Dermis microvascular lymphatic vessel endothelial cell (primary cell): ENCODE measurements around the gene PRKAR1A. TPM values are rescaled to one million over a fixed set of nuclear protein-coding genes. Genes with fewer than 3 reads are reported as not detected.

ENCODE experiments used
- DNase-seq, 2 donors: peaks; one replicate each; pipeline versions ENCODE4 v3.0.0 to v3.0.0-alpha.2; 2010; ENCODE audit warnings: low read depth in 2 of 2
- total RNA-seq: library from RNA; depleted of rRNA; stranded (reverse); fragments of >200 nt; gene quantifications from 2 replicates; pipeline ENCODE4 v1.2.1, GENCODE V29; 2014

PRKAR1A gene
- total RNA-seq, 1 donor from 2014 or later = 272 TPM

DNA sequence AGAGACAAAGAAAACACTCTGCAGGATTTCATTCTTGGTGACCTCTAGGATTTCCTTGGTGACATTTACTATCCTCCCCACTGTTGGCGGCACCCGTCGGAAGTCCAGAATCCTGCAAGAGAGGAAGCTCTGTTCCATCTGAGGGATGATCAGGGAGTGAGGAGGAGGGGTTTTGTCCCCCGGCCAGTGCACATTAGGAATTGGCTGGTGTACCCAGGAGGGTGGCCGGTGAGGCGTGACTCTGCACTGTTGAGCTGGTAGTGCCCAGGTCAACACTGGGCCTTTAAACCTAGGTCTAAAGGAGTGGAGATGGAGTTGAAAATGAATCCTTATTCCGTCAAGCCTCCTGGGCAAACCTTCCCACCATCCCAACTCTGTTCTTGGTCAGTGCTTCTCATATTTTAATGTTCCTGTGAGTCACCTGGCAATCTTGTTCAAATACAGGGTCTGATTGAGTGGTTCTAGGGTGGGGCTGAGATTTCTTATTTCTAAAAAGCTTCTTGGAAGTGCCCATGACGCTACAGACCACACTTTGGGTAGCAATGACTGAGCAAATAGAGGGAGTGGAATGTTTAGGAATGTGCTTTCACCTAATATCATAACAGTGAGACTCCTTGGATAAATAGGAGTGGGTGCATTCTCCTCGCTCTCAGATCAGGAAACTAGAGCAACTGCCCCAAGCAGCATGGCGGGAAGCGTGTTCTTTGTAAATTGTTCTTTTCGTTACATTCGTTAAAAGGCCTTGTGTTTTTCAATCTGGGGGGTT is 30.7 kb downstream of the PRKAR1A start:
- DNase-seq = no peak

DNA sequence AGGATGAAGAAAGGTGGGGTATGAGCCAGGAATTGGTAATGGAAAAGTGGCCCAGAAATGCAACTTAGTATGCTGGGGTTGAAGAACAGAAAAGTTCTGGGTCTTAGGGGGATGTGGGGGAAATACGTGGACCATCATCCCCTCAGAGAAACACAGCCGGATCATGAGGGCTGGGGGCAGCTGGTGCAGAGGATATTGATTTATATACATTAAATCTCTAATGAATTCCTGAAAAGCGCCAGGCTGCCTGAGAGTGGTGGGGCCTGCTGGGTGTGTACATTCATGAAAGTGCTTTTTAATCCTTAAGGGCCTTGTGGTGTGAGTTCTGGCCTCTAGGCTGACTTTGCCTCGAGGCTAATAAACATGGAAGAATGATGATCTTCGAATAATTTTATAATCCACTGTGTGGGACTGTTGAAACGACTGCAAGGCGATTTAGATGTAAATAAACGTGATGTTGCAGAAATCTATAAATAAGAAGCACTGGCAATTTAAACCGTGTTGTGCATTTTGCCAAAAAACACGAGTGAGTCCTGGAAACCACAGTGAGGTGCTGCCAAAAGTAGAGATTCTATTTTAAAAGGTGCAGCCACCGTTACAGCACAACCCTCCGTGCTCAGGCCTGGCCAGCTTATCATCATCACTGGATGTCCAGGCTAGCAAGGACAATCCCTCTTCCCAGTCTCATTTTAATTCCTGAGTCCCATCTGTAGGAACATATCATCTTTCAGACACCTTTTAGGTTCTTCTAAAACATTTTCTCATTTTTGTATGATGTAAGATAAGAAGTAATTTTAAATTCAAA is 32.1 kb downstream of the PRKAR1A start:
- DNase-seq = no peak

DNA sequence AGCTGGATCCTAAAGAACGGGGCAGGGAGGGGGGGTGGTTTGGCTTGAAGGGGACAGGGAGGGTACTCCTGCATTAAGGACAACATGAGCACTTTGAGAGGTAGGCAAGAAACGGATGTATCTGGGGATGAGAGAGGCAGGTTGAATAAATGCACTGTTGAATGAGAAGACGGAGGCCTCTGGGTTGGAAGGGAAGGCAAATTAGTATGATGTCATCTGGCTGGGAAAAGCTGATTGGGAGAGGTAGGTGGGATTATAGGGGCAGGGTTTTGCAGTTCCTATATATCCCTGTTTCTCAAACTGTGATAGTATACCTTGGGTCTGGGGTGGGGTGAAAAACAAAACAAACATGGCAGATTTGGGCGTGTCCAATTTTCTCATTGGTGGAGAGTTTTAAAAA is 44.3 kb downstream of the PRKAR1A start:
- no peak for DNase-seq

DNA sequence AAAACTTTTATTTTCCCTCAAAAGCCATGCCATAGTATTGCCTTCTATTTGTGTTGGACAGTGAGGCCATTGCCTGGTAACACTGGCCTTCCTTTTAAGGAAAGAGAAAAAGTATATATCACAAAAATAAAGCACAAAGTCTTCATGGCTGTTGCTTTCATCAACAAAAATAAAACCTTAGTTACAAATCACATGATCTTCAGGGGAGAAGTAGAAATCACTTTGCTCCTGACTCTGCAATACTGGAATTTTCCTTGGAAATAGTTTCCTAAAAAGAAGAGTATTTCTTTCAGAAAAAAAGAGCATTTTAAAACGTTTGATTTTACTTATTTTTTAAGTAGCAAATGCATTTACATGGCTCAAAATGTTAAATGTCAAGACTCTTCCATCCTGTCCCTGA is 47.1 kb downstream of the PRKAR1A start:
- no peak for DNase-seq

DNA sequence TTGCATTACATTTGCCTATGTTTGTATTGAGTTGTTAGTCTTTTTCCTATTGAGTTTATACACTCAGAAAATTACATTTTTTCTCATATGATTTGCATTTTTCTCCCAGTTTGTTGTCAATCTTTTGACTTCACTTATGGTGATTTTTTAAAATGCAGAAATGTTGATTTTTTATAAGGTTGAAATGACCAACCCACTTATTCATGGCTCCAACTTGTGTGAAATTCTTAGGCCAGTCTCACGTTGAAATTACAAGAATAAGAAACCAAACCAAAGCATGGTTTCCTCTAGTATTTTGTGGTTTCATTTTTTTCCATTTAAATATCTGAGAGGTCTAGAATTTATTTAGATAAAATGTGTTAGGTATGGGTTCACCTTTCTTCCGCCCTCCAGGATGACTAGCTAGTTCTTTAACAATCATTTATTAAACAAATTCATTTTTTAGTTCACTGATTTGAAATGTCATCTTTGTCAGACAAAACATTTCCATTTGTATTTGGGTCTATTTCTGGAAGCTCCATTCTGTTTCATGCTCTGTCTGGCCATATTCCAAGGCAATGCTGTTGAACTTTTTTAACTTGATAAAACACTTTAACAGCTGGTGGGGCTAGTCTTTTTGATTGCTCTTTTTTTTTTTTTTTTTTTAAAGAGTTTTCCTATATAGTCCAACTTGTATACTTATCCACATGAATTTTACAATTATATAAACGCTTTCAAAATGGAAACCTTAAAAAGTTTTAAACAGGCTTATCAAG is 48.9 kb downstream of the PRKAR1A start:
- no peak for DNase-seq

DNA sequence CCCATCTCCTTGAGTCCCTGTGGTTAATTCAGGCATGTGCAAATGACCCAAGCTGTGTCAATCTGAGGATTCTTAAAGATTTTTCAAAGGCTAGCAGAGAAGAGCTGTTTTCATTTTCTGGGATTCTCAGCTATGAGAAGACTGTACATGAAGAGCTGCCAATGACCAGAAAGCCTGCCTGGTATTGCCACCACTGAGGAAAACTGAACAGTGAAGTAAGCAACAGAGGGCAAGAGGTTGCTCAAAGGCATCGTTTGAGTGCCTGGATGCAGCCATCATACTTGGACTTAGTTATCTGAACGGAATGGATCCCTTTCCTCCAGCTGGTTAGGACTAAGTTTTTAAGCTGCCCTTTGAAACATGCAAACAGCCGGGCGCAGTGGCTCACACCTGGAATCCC is 50.5 kb downstream of the PRKAR1A start:
- DNase-seq = no peak

DNA sequence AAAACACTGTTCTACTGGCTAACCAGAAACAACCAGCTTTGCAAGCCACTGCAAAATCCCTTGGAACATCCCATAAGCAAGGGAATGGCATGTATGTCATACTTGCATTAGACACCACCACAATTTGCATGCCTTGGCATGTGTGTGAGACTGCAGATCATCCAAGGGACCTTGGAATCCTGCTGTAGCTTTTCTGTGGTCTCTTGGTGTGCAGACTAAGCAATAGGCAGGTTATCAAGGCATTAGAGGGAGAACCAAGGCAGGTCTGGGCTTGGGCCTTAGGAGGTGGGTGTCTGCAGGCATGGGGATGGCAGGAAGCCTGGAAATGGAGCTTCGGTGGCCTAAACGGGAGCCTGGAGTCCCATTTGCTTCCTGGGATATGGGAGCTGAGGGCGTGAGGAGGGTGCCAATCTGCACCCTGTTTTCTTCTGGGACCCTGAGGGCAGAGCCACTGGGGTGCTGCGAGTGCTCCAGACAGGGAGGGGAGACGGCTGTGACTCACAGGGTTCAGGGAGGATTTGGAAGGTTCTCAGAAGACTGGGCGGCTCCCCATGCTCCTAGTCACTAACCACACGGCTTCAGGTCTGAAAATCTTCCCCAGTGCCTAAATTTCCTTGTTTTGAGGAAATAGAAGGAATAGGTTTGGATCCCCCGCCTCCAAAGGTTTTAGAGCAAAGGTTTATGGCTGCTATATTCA is 52.3 kb downstream of the PRKAR1A start:
- DNase-seq = no peak

DNA sequence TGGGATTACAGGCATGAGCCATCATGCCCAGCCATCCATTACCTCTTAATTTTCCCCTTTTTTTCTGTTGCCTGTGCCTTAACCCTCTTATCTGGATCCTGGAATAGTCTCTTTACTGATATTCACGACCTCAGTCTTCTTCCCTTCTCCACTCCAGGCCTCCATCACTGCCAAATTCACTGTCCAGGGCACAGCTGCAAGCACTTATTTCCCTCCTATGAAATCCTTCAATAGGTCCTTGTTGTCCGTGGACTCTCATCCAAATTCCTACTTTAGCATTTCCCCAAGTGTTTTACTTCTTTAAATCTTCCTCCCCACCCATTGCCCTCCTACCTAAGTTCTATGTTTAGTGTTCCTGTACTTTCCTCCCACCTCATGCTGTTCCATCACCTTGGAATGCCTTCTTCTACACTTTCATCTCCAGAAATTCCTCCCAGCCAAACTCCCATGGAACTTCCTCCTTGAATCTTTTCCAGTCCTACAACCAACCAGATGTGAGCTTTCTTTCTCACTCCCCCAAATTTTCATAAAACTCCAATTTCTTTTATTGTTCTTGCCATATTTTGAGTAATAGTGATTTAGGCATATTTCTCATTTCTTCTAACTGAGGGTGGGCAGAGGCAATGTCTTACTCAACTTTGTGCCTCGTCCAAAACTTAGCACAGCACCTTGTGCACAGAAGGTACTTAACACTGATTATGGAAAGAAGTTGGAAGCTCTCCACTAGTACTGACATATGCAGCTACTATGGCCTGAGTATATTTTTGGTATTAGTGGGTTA is 53.6 kb downstream of the PRKAR1A start:
- no peak for DNase-seq

DNA sequence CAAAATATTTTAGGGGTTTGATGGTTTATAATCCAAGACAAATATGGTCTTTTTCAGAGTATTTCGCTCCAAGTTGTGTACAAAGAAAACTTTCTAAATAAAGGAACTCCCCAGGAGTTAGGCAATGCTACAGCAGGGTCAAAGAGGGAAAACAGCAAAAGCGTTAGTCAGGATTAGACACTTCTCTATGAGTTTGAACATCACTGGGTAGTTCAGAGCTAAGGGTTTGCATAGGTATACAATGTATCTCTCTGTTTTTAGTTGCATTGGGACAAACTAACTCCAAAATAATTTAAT is 54.2 kb downstream of the PRKAR1A start:
- no peak for DNase-seq

DNA sequence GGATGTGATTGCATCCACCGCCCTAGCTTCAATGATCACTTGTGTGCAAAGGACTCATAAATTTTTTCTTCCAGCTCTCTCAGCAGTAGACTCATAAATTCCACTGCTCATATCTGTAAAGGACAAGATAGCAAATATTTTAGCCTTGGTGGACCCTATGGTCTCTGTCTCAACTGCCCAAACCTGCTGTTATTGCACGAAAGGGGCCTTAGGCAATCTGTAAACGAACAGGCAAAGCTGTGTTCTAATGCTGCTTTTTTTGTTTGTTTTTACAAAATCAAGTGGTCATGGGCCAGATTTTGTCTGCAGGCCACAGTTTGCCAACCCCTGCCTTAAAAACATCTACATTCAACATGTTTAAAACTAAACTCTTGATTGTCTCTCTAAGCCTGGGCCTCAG is 54.8 kb downstream of the PRKAR1A start:
- DNase-seq = no peak

DNA sequence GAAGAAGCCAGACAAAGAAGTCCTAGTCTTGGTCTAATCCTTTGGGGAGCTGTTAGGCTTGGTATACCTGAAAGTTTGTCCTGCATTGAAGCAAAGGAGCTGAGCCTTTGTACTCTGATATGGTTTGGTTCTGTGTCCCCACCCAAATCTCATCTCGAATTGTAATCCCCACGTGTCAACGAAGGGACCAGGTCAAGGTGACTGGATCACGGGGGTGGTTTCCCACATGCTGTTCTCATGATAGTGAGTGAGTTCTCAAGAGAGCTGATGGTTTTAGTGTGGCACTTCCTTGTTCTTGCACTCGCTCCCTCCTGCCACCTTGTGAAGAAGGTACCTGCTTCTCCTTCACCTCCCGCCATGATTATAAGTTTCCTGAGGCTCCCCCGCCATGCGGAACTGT is 55.4 kb downstream of the PRKAR1A start:
- DNase-seq = no peak

DNA sequence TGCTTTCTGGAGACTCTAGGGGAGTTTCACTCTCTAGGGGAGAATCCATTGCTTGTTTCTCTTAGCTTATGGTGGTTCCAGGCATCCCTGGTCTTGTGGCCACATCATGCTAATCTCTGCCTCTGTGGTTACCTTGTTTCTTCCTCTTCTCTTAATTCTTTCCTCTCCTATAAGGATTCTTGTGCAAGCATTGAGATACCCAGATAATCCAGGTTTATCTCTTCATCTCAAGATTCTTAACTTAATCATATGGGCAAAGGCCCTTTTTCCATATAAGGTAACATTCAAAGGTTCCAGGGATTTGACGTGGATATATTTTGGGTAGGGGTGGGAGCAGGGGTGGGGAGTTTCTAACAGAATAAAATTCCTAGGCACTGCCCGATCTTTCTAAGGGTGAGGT is 56.4 kb downstream of the PRKAR1A start:
- no peak for DNase-seq

DNA sequence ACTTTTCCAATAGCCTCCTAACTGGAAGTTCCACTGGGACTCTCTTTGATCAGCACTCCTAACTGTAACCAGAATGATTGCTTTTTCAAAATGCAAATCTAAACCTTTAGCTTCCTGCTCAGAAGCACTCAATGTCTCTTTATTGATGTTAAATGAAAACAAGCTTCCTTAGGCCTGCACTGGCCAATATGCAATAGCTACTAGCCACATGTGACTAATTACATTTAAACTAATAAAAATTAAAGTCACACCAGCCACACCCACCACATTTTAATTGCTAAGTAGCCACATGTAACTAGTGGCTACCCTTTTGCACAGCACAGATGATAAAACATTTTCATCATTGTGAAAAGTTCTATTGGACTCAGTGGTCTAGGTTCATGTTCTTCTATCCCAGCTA is 57.1 kb downstream of the PRKAR1A start:
- no peak for DNase-seq

DNA sequence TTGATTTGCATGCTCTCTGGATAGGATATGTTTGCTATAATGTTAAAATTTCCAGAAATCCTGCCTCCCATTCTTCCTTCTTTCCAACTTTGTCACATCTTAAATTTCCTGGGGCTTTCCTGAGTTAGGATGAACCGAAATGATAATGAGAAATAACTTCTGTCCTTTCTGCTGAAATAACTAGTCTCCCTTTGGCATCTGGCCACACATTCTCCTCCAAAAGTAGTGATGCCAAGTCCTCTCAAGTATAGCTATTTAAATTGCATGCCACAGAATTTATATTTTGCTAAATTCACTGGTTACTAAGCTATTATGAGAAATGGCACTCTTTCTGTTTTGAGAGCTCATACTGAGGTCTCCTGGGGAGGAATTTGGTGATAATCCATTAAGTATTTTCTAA is 58.3 kb downstream of the PRKAR1A start:
- no peak for DNase-seq

DNA sequence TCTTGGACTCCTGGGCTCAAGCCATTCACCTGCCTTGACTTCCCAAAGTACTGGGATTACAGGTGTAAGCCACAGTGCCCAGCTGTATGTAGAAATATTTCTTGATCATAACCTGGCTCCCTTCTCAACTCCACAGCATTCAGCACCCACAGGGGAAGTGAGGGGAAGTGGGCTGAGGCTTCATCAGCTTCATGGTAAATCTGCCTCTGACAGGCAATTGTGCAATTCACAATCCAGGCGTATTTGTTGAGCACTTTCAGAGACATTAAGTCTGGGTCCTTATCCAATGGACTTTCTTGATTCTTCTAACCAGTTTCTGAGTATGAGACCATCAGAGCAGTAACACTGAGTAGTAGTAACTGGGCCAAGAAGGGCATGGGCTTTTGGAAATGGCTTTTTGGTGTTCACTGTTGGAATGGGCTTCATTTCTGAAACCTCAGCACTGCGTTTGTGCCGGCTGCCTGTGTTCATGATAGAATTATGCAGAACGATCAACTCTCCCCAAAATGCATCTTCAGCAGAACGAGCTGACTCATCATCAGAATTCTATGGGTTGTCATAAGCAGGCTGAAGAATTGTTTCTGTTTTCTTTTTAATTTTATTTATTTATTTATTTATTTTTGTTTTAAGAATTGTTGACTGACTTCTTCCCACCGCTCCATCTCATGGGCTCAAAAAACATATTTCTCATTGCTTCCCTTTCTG is 60.1 kb downstream of the PRKAR1A start:
- DNase-seq = no peak

DNA sequence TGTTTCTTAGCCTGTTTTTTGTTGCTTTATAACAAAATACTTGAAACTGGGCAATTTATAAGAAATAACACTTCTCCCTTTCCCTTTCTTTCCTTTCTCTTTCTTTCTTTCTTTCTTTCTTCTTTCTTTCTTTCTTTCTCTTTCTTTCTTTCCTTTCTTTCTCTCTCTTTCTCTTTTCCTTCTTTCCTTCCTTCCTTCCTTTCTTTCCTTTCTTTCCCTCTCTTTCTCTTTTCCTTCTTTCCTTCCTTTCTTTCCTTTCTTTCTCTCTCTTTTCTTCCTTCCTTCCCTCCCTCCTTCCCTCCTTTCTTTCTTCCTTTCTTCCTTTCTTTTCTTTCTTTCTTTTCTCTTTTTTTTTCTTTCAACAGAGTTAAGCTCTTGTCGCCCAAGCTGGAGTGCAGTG is 61.1 kb downstream of the PRKAR1A start:
- DNase-seq = no peak

DNA sequence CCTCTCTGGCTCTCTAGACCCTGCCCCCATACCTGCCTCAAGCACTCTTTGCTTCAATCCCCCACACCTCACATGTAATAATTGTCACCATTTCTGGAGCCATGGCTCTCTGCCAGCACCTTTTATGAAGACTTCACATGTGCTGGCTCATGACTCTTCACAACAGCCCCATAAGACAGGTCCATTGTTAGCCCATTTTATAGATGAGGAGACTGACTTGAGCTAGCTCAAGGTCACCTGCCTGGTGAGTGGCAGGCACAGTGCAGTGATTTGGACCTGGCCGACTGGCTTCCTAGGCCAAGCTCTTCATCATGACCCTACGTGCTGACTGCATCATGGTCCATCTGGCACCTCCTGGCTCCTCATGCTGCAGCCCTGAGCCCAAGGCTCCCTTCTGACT is 63.9 kb downstream of the PRKAR1A start:
- DNase-seq = no peak

DNA sequence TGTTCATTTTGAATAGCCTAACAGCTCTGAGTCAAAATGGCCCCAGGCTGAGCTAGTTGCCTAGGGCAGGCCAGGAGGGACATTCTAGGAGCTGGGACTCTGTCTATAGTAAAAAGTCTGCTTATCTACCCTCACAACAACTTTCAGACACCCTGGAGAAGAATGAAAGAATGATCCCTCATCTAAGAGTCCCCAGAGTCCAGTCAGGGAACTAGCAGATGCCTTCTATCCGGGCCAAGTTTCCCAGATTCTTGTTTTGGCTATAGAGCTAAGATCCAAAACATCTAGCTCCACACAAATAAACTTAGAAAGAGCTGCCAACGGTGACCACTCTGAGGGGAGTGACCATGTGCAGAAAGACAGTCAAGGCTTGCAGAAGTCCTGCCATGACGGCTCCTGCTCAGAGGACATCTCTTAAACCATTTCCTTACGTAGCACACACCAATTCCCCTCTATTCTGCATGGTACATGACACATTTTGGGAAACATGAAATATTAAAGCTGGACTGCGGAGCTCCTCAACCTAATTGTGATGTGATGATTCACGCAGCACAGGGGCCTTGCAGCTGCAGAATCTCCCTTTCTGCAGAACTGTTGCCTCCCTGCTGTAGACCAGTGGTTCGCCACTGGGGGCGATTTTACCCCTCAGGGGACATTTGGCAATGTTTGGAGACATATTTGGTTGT is 64.7 kb downstream of the PRKAR1A start:
- DNase-seq = no peak

DNA sequence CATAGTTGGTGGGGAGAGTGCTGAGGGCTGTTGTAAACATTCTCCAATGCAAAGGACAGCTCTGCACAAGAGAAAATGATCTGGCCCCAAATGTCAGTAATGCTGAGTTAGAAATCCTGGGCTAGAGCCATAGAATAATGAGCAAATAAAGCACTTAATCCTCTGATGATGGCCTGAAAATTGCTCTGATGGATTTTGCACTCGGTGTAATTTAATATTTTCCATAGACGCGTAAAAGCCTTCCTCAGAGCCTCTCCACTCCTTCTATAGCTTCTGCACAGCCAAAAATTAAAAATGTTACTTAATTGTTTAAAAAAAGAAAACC is 65.2 kb downstream of the PRKAR1A start:
- no peak for DNase-seq

DNA sequence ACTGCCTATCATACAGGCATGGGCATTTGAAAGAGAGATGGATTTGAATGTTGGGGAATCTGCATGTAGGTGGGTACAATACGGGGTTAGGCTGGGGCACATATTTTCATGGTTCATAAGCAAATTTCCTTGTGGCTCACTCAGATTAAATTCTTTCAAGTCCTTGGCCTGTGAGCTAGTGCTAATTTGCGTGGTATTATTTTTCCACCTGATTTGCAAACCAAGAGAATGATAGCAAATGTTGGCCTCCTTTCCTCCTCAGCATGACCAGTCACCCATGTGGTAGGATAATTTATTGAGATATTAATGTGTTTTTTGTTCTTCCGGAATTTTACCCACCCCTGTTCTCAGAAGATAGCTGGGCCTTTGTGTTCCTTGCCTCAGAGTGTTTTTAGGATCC is 66.0 kb downstream of the PRKAR1A start:
- DNase-seq = no peak
